ENCODE measurements around the gene MALL.
"Not testable (repeated sequence)": the region's sequence is repeated elsewhere in the genome, so short reads cannot be mapped to it uniquely, and the experiment has no call there.

The MALL gene

DNA sequence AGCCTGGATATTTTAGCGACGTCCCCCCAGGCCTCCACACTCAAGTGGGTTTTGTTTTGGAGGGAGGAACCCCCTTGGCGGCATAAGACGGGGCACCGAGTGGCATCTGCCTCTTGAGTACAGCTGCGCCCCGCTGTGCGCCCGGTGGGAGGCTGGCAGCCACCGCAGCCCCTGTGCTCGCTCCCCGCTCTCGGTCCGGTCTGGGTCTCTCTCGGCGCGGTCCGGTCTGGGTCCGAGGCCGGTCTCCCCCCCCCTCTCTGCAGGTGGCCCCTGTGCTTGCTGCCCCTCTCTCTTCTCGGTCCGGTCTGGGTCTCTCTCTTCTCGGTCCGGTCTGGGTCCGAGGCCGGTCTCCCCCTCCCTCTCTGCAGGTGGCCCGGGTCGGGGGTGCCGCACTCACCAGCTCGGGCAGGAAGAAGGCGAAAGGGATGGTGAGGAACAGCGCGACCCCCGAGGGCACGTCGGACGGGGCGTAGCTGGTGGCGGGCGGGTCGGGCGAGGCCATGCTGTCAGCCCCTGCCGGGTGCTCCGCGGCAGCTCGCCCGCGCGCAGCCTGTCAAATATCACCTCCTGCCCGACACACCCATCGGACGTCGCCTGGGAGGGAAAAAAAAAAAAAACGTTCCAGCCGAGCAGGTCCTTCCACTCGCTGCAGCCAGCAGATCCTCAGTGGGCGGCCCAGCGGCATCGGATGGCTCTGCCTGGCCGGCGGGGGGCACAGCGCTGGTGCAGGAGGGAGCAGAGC is at the start of gene MALL:
MALL (minus strand) TSS at position 532 of the 742 bp plus-strand sequence; CDS start at position 502, 30 bp downstream.
- peak within 1 kb of the TSS; percentile 6 for H3K27ac ChIP-seq
- no peaks in the 10 kb centered on the region for H3K9me3 ChIP-seq (ENCODE audit: control insufficient read depth, low read length)
- H3K4me3 ChIP-seq (ENCODE audit: low read depth, low read length) = peak within 1 kb of the TSS; percentile 17
- H2AFZ ChIP-seq = peak within 1 kb of the TSS; percentile 71
- peak within 1 kb of the TSS; percentile 29 for H3K4me2 ChIP-seq (ENCODE audit: low read length)
- H3K79me2 ChIP-seq = no peaks in the 10 kb centered on the region
- peaks cover 3% of the 10 kb centered on the region for H3K4me1 ChIP-seq
- TF ChIP-seq, protein P1, sequence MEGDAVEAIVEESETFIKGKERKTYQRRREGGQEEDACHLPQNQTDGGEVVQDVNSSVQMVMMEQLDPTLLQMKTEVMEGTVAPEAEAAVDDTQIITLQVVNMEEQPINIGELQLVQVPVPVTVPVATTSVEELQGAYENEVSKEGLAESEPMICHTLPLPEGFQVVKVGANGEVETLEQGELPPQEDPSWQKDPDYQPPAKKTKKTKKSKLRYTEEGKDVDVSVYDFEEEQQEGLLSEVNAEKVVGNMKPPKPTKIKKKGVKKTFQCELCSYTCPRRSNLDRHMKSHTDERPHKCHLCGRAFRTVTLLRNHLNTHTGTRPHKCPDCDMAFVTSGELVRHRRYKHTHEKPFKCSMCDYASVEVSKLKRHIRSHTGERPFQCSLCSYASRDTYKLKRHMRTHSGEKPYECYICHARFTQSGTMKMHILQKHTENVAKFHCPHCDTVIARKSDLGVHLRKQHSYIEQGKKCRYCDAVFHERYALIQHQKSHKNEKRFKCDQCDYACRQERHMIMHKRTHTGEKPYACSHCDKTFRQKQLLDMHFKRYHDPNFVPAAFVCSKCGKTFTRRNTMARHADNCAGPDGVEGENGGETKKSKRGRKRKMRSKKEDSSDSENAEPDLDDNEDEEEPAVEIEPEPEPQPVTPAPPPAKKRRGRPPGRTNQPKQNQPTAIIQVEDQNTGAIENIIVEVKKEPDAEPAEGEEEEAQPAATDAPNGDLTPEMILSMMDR (IDR thresholded peaks at IDR 0.05) = no peak
- H3K36me3 ChIP-seq (ENCODE audit: control insufficient read depth, insufficient read depth, low read length) = no peaks in the 10 kb centered on the region
- H3K27me3 ChIP-seq (ENCODE audit: control insufficient read depth, insufficient read depth, low read length) = peaks cover 3% of the 10 kb centered on the region
- H3K9ac ChIP-seq = no peak within 1 kb of the TSS

DNA sequence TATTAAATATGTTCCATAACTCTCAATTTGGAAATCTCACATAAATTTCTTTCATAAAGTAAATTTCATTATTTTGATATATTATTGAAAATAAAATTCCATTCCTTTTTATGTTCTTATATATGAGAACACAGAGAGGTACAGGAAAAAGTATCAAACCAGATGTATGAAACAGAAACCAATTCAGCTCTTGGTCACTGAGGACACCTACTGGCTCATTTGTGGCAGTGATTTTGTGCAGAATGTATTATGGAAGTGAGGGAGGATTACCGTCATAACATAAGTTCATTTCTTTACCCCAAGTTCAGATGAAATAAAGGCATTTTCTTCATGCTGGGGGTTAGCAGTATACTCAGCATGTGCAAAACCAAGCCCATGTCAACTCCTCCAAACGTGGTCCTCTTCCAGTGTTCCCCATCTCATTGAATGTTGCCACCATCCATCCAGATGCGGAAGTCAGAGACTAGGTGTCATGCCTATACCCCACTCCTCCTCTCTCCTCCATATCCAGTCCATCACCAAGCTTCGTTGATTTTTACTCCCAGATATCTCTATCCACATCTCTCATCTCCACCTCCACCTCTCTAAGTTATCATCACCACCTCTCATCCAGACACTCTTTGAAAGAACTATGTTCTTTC is 41.7 kb upstream of the MALL start:
- no peaks in the 10 kb centered on the region for H3K79me2 ChIP-seq
- H2AFZ ChIP-seq = no peak overlapping the region
- H3K27me3 ChIP-seq (ENCODE audit: control insufficient read depth, insufficient read depth, low read length) = no peaks in the 10 kb centered on the region
- H3K27ac ChIP-seq = no peak overlapping the region
- H3K9ac ChIP-seq = no peak overlapping the region
- no peak overlapping the region for H3K4me3 ChIP-seq (ENCODE audit: low read depth, low read length)
- H3K9me3 ChIP-seq (ENCODE audit: control insufficient read depth, low read length) = no peaks in the 10 kb centered on the region
- TF ChIP-seq, protein P1 (IDR thresholded peaks at IDR 0.05) = peak; percentile 80
- no peaks in the 10 kb centered on the region for H3K4me1 ChIP-seq
- H3K36me3 ChIP-seq (ENCODE audit: control insufficient read depth, insufficient read depth, low read length) = no peaks in the 10 kb centered on the region
- H3K4me2 ChIP-seq (ENCODE audit: low read length) = no peak overlapping the region

DNA sequence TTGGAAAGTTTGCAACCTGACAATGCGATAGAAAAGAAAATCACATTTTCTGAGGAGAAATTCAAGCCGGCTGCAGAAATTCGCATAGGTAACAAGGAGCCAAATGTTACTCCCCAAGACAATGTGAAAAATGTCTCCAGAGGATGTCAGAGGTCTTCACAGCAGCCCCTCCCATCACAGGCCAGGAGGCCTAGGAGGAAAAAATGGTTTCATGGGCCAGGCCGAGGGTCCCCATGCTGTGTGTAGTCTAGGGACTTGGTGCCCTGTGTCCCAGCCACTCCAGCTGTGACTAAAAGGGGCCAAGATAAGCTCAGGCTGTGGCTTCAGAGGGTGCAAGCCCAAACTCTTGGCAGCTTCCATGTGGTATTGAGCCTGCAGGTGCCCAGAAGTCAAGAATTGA is 39.2 kb upstream of the MALL start:
- not testable (repeated sequence) for H3K79me2 ChIP-seq; H3K27me3 ChIP-seq (ENCODE audit: control insufficient read depth, insufficient read depth, low read length); H3K9ac ChIP-seq; H3K27ac ChIP-seq; H3K4me1 ChIP-seq; H3K9me3 ChIP-seq (ENCODE audit: control insufficient read depth, low read length); H3K4me3 ChIP-seq (ENCODE audit: low read depth, low read length); H2AFZ ChIP-seq; H3K36me3 ChIP-seq (ENCODE audit: control insufficient read depth, insufficient read depth, low read length); H3K4me2 ChIP-seq (ENCODE audit: low read length)

DNA sequence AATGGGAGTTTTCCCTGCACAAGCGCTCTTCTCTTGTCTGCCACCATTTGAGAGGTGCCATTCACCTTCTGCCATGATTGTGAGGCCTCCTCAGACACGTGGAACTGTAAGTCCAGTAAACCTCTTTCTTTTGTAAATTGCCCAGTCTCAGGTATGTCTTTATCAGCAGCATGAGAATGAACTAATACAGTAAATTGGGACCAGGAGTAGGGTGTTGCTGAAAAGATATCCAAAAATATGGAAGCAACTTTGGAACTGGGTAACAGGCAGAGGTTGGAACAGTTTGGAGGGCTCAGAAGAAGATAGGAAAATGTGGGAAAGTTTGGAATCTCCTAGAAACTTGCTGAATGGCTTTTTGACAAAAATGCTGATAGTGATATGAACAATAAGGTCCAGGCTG is 38.6 kb upstream of the MALL start:
- H3K4me3 ChIP-seq (ENCODE audit: low read depth, low read length); H3K9ac ChIP-seq; H3K9me3 ChIP-seq (ENCODE audit: control insufficient read depth, low read length); H3K4me2 ChIP-seq (ENCODE audit: low read length); H2AFZ ChIP-seq; H3K4me1 ChIP-seq; H3K36me3 ChIP-seq (ENCODE audit: control insufficient read depth, insufficient read depth, low read length); H3K79me2 ChIP-seq; H3K27ac ChIP-seq; H3K27me3 ChIP-seq (ENCODE audit: control insufficient read depth, insufficient read depth, low read length): not testable (repeated sequence)

DNA sequence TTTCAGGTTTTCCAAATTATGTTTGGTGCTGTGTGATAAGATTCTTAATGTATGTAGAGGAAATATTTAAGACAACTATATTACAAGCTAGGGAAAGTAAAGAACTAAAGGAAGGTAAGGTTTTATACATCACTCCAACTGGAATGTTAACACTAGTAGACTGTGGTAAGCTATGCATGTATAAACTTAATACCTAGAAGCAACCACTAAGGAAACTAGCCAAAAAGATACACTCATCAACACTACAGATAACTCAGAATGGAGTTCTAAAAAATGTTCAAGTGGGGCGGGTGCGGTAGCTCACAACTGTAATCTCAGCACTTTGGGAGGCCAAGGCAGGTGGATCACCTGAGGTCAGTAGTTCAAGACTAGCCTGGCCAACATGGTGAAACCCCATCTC is 37.8 kb upstream of the MALL start:
- H3K27ac ChIP-seq = no peak overlapping the region

More for the DNA sequence above, 37.8 kb upstream of the MALL start:
- Histone ChIP-seq H3K4me2 (ENCODE audit: low read length) (no peak overlapping the region), H3K79me2 (no peaks in the 10 kb centered on the region), H3K36me3 (ENCODE audit: control insufficient read depth, insufficient read depth, low read length) (no peaks in the 10 kb centered on the region), H3K4me1 (peaks cover 6% of the 10 kb centered on the region), H3K27me3 (ENCODE audit: control insufficient read depth, insufficient read depth, low read length) (no peaks in the 10 kb centered on the region), H3K4me3 (ENCODE audit: low read depth, low read length) (no peak overlapping the region), H3K9ac (no peak overlapping the region), H3K9me3 (ENCODE audit: control insufficient read depth, low read length) (no peaks in the 10 kb centered on the region), H2AFZ (no peak overlapping the region)
- TF ChIP-seq, protein P1 (IDR thresholded peaks at IDR 0.05) = no peak

All from parathyroid adenoma (tissue), 2 donors.